HEK293 (cell line): Measurements from ENCODE around the gene OSBP.
A peak's percentile ranks its signal among the peaks of the same experiment; 100 is the strongest.

Experiments
- AEBP2 ChIP-seq: fragments of 450-650 bp; formaldehyde crosslinking; IDR thresholded peaks from 2 replicates; pipeline ENCODE4 v1.5.1; 2016; ENCODE audit warnings: missing biosample characterization, missing genetic modification characterization, borderline replicate concordance
- BCL11A ChIP-seq: fragments of 450-650 bp; formaldehyde crosslinking; IDR thresholded peaks from 2 replicates; pipeline ENCODE4 v1.5.1; 2016; ENCODE audit warnings: low read depth, missing biosample characterization, missing genetic modification characterization
- ELK4 ChIP-seq: IDR thresholded peaks from 2 replicates; pipeline ENCODE4 v1.6.1; 2011; ENCODE audit warnings: mild to moderate bottlenecking, low read depth, low read length, borderline replicate concordance
- KLF7 ChIP-seq: fragments of 450-650 bp; formaldehyde crosslinking; IDR thresholded peaks from 2 replicates; pipeline ENCODE4 v1.5.1; 2016; ENCODE audit warnings: missing biosample characterization, missing genetic modification characterization, borderline replicate concordance
- SALL2 ChIP-seq: fragments of 450-650 bp; formaldehyde crosslinking; IDR thresholded peaks from 2 replicates; pipeline ENCODE4 v1.5.0; 2017; ENCODE audit warnings: missing biosample characterization, mild to moderate bottlenecking, missing genetic modification characterization, borderline replicate concordance
- SP7 ChIP-seq: fragments of 450-650 bp; formaldehyde crosslinking; IDR thresholded peaks from 2 replicates; pipeline ENCODE4 v1.5.1; 2016; ENCODE audit warnings: missing biosample characterization, missing genetic modification characterization
- TSHZ1 ChIP-seq: fragments of 450-650 bp; formaldehyde crosslinking; IDR thresholded peaks from 2 replicates; pipeline ENCODE4 v1.5.1; 2016; ENCODE audit warnings: missing biosample characterization, missing genetic modification characterization, borderline replicate concordance
- ZBTB10 ChIP-seq: fragments of 450-650 bp; formaldehyde crosslinking; IDR thresholded peaks from 2 replicates; pipeline ENCODE4 v1.5.1; 2016; ENCODE audit warnings: missing biosample characterization, missing genetic modification characterization
- ZBTB11 ChIP-seq: fragments of 450-650 bp; formaldehyde crosslinking; conservative IDR thresholded peaks from 2 replicates; pipeline ENCODE4 v1.5.1; 2016; ENCODE audit warnings: low read depth, missing biosample characterization, missing genetic modification characterization
- ZBTB21 ChIP-seq: fragments of 450-650 bp; formaldehyde crosslinking; IDR thresholded peaks from 2 replicates; pipeline ENCODE4 v1.5.1; 2017; ENCODE audit warnings: missing biosample characterization, missing genetic modification characterization
- ZBTB26 ChIP-seq: fragments of 450-650 bp; formaldehyde crosslinking; optimal IDR thresholded peaks from 2 replicates; pipeline ENCODE3; 2016; ENCODE audit warnings: missing biosample characterization, mild to moderate bottlenecking, missing genetic modification characterization
- ZNF211 ChIP-seq: fragments of 450-650 bp; formaldehyde crosslinking; IDR thresholded peaks from 2 replicates; pipeline ENCODE4 v1.5.1; 2016; ENCODE audit warnings: low read depth, missing biosample characterization, missing genetic modification characterization
- ZNF26 ChIP-seq: fragments of 450-650 bp; formaldehyde crosslinking; IDR thresholded peaks from 2 replicates; pipeline ENCODE4 v1.5.1; 2016; ENCODE audit warnings: missing biosample characterization, missing genetic modification characterization
- ZNF311 ChIP-seq: fragments of 450-650 bp; formaldehyde crosslinking; IDR thresholded peaks from 2 replicates; pipeline ENCODE4 v1.5.1; 2017; ENCODE audit warnings: missing biosample characterization, missing genetic modification characterization, borderline replicate concordance
- ZNF350 ChIP-seq: fragments of 450-650 bp; formaldehyde crosslinking; IDR thresholded peaks from 2 replicates; pipeline ENCODE4 v1.5.0; 2017; ENCODE audit warnings: missing biosample characterization, mild to moderate bottlenecking, missing genetic modification characterization
- ZNF394 ChIP-seq: fragments of 450-650 bp; formaldehyde crosslinking; IDR thresholded peaks from 2 replicates; pipeline ENCODE4 v1.5.1; 2016; ENCODE audit warnings: missing biosample characterization, missing genetic modification characterization, mild to moderate bottlenecking, moderate library complexity, borderline replicate concordance
- ZNF548 ChIP-seq: fragments of 450-650 bp; formaldehyde crosslinking; IDR thresholded peaks from 2 replicates; pipeline ENCODE4 v1.5.1; 2016; ENCODE audit warnings: missing biosample characterization, missing genetic modification characterization
- ZNF558 ChIP-seq: fragments of 450-650 bp; formaldehyde crosslinking; IDR thresholded peaks from 2 replicates; pipeline ENCODE4 v1.5.1; 2016; ENCODE audit warnings: missing biosample characterization, missing genetic modification characterization
- ZNF626 ChIP-seq: fragments of 450-650 bp; sonication (Bioruptor Pico); formaldehyde crosslinking; IDR thresholded peaks from 2 replicates; pipeline ENCODE4 v1.5.1; 2018; ENCODE audit warnings: missing biosample characterization, missing genetic modification characterization, inconsistent platforms
- ZNF747 ChIP-seq: fragments of 450-650 bp; formaldehyde crosslinking; IDR thresholded peaks from 2 replicates; pipeline ENCODE4 v1.5.1; 2016; ENCODE audit warnings: missing biosample characterization, missing genetic modification characterization
- ZNF776 ChIP-seq: fragments of 450-650 bp; formaldehyde crosslinking; IDR thresholded peaks from 2 replicates; pipeline ENCODE4 v1.5.0; 2017; ENCODE audit warnings: missing biosample characterization, missing genetic modification characterization, borderline replicate concordance
- ZSCAN23 ChIP-seq: fragments of 450-650 bp; formaldehyde crosslinking; IDR thresholded peaks from 2 replicates; pipeline ENCODE4 v1.5.1; 2016; ENCODE audit warnings: missing biosample characterization, missing genetic modification characterization
- ZSCAN5A ChIP-seq: fragments of 450-650 bp; formaldehyde crosslinking; IDR thresholded peaks from 2 replicates; pipeline ENCODE4 v1.5.1; 2016; ENCODE audit warnings: missing biosample characterization, missing genetic modification characterization

OSBP gene

GRCh38 chr11:59560290-59560701 is 55.3 kb downstream of the OSBP start (continued):
- TF ChIP-seq AEBP2 (tag by site-specific recombination) (no peak), ZNF350 (tag by site-specific recombination) (no peak), SP7 (tag by site-specific recombination) (0 out of 2 replicates have a peak, but pooled peaks have one; percentile 30), KLF7 (no peak), SALL2 (no peak), ZSCAN5A (tag by site-specific recombination) (no peak), ZNF626 (tag by site-specific recombination) (no peak), ZBTB10 (tag by site-specific recombination) (no peak), BCL11A (tag by site-specific recombination) (no peak), ZNF211 (tag by site-specific recombination) (no peak), ZNF558 (no peak), ZNF548 (tag by site-specific recombination) (no peak), ZBTB21 (no peak), ZNF394 (no peak), ZBTB26 (tag by site-specific recombination) (no peak), ZNF26 (tag by site-specific recombination) (no peak), ZBTB11 (tag by site-specific recombination) (no peak), TSHZ1 (tag by site-specific recombination) (no peak), ZNF776 (tag by site-specific recombination) (no peak), ZSCAN23 (tag by site-specific recombination) (no peak), ELK4 (no peak), ZNF747 (tag by site-specific recombination) (no peak), ZNF311 (tag by site-specific recombination) (no peak)
